GM19397 (cell line): ENCODE results near the gene CAMK2A.

ENCODE experiments used
- ATAC-seq: cut with Tn5 transposase; IDR thresholded peaks from one replicate; pipeline ENCODE4 v1.9.1; 2021; ENCODE audit warnings: mild to moderate bottlenecking, moderate library complexity; ENCODE audit not compliant: unreplicated experiment

The CAMK2A gene

DNA sequence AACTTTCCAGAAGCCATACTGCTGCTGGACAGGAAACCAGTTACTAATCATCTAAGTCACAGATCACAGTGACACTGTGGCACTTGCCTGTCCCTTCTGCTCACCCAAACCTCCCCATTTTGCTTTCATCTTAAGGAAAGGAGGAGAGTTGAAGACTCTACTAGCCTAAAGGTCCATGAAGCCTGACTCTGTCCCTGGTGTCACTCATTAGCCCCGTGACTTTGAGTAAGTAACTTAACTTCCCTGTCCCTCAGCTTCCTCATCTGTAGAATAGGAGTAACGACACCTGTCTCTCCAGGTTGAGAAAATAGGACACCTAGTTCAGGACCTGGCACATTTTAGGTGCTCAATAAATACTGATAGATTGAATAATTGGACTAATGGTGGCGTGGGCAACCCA, 100.2 kb downstream of the CAMK2A start:
- ATAC-seq: no peak

GRCh38 chr5:150188146-150188842, 101.3 kb downstream of the CAMK2A start:
- no peak for ATAC-seq

DNA sequence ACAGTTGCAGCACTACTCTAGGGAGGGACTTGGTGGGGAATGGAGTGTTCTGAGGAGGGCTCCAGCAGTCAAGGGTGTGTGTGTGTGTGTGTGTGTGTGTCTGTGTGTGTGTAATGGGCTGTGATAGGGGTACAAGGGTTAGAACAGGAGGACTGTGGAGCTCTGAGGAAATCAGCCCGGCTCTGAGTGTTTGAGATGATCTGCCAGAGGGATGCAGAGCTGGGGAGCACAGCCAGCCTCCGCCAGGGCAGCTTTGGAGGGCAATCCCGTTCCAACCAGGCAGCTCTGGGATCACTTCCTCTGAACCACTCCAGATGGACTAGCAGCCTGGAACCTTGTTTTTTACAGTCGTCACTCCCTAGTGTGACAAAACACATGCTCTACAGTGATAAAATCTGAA, 102.7 kb downstream of the CAMK2A start:
- ATAC-seq: no peak

DNA sequence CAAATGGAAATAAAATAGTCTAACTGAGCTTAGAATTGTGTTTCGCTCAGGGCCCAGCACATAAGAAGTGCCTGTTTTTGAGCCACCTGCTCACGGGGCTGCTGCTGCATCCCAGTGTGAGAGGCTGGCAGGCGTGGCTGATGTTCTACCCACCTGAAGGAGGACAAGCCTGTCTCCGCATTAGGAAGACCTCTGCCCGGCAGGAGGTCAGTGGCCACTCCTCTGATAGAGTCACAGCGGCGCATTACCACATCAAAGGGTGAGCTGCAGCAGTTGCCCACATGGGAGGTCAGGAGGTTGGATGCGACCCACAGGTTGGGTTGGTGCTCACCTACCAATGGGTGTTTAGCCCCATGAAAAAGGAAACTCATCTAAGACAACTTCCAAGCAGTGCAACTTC, 103.4 kb downstream of the CAMK2A start:
- ATAC-seq: no peak

- ATAC-seq: no peak
Observed at GRCh38 chr5:150184990-150185912, 104.3 kb downstream of the CAMK2A start.

DNA sequence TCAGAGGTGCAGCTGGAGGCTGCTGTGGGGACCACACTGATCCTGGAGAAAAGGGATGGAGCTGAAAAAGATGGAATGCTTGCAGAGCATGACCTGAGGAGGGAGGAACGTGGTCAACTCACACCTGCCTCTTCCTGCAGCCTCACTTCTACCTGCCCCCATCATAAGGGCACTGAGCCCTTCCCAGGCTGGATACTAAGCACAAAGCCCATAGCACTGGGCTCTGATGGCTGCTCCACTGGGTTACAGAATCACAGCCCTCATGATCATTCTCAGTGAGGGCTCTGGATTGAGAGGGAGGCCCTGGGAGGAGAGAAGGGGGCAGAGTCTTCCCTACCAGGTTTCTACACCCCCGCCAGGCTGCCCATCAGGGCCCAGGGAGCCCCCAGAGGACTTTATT, 105.6 kb downstream of the CAMK2A start:
- no peak for ATAC-seq

DNA sequence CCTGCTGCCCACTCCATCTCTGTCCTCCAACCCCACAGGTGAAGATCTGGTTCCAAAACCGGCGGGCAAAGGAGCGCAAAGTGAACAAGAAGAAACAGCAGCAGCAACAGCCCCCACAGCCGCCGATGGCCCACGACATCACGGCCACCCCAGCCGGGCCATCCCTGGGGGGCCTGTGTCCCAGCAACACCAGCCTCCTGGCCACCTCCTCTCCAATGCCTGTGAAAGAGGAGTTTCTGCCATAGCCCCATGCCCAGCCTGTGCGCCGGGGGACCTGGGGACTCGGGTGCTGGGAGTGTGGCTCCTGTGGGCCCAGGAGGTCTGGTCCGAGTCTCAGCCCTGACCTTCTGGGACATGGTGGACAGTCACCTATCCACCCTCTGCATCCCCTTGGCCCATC, 106.1 kb downstream of the CAMK2A start:
- no peak for ATAC-seq

GRCh38 chr5:150182774-150183173, 106.8 kb downstream of the CAMK2A start:
- ATAC-seq: no peak

GRCh38 chr5:150181766-150182545, 107.6 kb downstream of the CAMK2A start:
- ATAC-seq: no peak

- ATAC-seq: no peak
Observed at GRCh38 chr5:150181027-150181426, 108.5 kb downstream of the CAMK2A start.

- ATAC-seq: no peak
Observed at GRCh38 chr5:150180241-150181026, 109.1 kb downstream of the CAMK2A start.

DNA sequence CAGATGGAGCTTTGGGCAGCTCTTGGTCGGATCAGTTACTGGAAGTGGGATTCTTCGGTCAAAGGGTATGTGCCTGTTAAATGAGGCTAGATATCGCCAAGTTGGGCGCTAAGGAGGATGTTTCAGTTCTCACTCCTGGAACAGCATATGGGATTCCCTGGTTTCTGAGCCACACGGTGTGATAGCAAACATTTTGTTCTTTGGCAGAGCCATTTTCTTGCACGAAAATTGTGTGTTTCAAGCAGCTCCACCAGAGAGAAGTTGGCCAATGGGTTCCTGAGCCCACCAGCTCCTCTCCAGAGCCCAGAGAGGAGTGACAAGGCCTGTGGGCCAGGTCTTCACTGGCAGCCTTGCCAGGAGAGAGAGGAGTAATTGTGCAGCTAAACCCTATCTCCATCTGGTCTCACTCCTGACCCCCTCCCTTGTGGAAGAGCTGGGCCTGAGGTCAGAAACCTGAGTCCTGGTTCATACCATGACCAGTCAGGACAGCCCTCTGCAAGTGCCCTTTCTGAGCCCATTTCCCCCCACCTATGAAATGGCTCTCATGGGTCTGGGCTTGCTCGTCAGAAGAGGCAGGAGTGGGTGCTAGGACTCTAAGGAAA, 110.5 kb downstream of the CAMK2A start:
- no peak for ATAC-seq

- no peak for ATAC-seq
Observed at GRCh38 chr5:150178262-150178661, 111.3 kb downstream of the CAMK2A start.

GRCh38 chr5:150177721-150178120, 111.9 kb downstream of the CAMK2A start:
- ATAC-seq: no peak

GRCh38 chr5:150176745-150177477, 112.7 kb downstream of the CAMK2A start:
- ATAC-seq: no peak

- ATAC-seq: no peak
Observed at GRCh38 chr5:150175536-150175935, 114.0 kb downstream of the CAMK2A start.

DNA sequence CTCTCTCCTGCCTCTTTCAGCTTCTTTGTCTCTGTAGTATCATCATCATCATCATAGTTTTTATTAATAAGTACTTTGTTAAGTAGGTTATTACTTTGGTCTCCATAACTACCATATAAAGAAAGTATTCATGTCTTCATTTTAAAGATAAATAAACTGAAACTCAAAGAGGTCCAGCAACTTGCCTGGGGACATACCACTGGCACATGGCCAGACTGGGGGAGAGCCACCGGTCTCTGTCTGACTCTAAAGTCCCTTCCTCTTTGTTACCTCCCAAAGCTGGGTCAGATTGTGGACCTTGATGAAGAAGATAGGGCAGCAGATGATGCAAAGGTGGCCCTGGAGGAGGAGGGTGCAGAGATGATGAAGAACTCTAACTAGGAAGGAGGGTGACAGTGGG, 114.5 kb downstream of the CAMK2A start:
- ATAC-seq: no peak

GRCh38 chr5:150174285-150174684, 115.3 kb downstream of the CAMK2A start:
- ATAC-seq: no peak

DNA sequence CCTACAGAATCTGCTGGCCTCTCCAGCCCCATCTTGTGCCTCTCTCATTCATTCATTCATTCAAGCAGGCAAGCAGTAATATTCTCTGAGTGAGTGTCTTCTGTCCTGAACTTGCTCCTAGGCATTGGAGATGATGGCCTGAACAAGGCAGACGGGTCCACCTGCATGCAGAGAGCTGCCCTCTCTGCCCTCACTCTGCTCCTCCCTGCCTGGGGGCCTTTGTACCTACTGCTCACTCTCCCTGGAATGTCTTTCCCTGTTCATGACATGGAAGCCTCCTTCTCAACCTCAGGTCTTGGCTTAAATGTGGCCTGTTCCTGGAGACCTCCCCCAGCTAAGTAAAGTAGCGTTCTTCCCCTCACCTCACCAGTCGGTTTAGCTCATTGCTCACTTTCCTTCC, 116.4 kb downstream of the CAMK2A start:
- no peak for ATAC-seq

- no peak for ATAC-seq
Observed at GRCh38 chr5:150172556-150172955, 117.0 kb downstream of the CAMK2A start.
